Liver (tissue), 9 donors: ENCODE measurements around the gene HS3ST6. TPM values are rescaled to one million over a fixed set of nuclear protein-coding genes. Genes with fewer than 3 reads are reported as not detected.

Experiments used
- DNase-seq: peaks from one replicate; pipeline ENCODE4 v3.0.0-alpha.2; 2017; ENCODE audit warnings: low spot score
- H3K27ac ChIP-seq, 2 donors: one replicate each; pipeline ENCODE4 v1.7.0; 2013; ENCODE audit warnings: inconsistent platforms in 2 of 2, low read length in 2 of 2, control low read depth in 1 of 2, low read depth in 1 of 2, mild to moderate bottlenecking in 1 of 2
- H3K27me3 ChIP-seq, 4 donors: one replicate each; pipeline versions ENCODE4 v1.6.1 to v1.7.0; 2013; ENCODE audit warnings: low read length in 3 of 4, inconsistent platforms in 1 of 4, mild to moderate bottlenecking in 1 of 4, moderate library complexity in 1 of 4; ENCODE audit not compliant: control insufficient read depth in 4 of 4, insufficient read depth in 4 of 4
- H3K36me3 ChIP-seq, 4 donors: one replicate each; pipeline versions ENCODE4 v1.6.1 to v1.7.0; 2013; ENCODE audit warnings: low read length in 3 of 4, mild to moderate bottlenecking in 3 of 4, low read depth in 1 of 4, moderate library complexity in 1 of 4; ENCODE audit not compliant: control insufficient read depth in 4 of 4, insufficient read depth in 3 of 4
- H3K4me1 ChIP-seq, 4 donors: one replicate each; pipeline versions ENCODE4 v1.6.1 to v1.7.0; 2013; ENCODE audit warnings: low read length in 3 of 4, mild to moderate bottlenecking in 3 of 4, moderate library complexity in 1 of 4; ENCODE audit not compliant: control insufficient read depth in 4 of 4, insufficient read depth in 4 of 4
- H3K4me3 ChIP-seq, 3 donors: one replicate each; pipeline versions ENCODE4 v1.6.1 to v1.7.0; 2013; ENCODE audit warnings: low read length in 3 of 3, control low read depth in 1 of 3, low read depth in 1 of 3, mild to moderate bottlenecking in 1 of 3
- H3K9ac ChIP-seq, 2 donors: one replicate each; pipeline ENCODE4 v1.7.0; 2013; ENCODE audit warnings: low read length in 2 of 2, mild to moderate bottlenecking in 2 of 2, moderate library complexity in 2 of 2, control low read depth in 1 of 2, low read depth in 1 of 2
- H3K9me3 ChIP-seq, 4 donors: one replicate each; pipeline versions ENCODE4 v1.6.1 to v1.7.0; 2013; ENCODE audit warnings: low read length in 3 of 4; ENCODE audit not compliant: control insufficient read depth in 4 of 4
- CTCF ChIP-seq: fragments of 150-350 bp; IDR thresholded peaks from 2 replicates; pipeline ENCODE4 v1.5.1; 2017; ENCODE audit warnings: improper control_type of control experiment, low read depth, low read length; ENCODE audit not compliant: missing input control
- EGR1 ChIP-seq, 2 donors: IDR thresholded peaks; 2 replicates each; pipeline ENCODE4 v1.6.1; 2016 to 2018; ENCODE audit warnings: antibody characterized with exemption in 2 of 2, low read depth in 2 of 2
- FOXA2 ChIP-seq: IDR thresholded peaks from 2 replicates; pipeline ENCODE4 v1.6.1; 2016; ENCODE audit warnings: antibody characterized with exemption
- HNF4A ChIP-seq, 2 donors: conservative IDR thresholded peaks; 2 replicates each; pipeline ENCODE4 v1.6.1; 2016; ENCODE audit warnings: antibody characterized with exemption in 2 of 2, mild to moderate bottlenecking in 2 of 2
- MAX ChIP-seq: IDR thresholded peaks from 2 replicates; pipeline ENCODE4 v1.6.1; 2016; ENCODE audit warnings: antibody characterized with exemption
- RAD21 ChIP-seq, 2 donors: IDR thresholded peaks; 2 replicates each; pipeline ENCODE4 v1.6.1; 2016; ENCODE audit warnings: antibody characterized with exemption in 2 of 2, mild to moderate bottlenecking in 2 of 2
- REST ChIP-seq: IDR thresholded peaks from 2 replicates; pipeline ENCODE4 v1.6.1; 2016; ENCODE audit warnings: antibody characterized with exemption, mild to moderate bottlenecking
- RXRA ChIP-seq, 2 donors: IDR thresholded peaks; 2 replicates each; pipeline ENCODE4 v1.6.1; 2017 to 2018; ENCODE audit warnings: antibody characterized with exemption in 2 of 2, mild to moderate bottlenecking in 1 of 2
- SP1 ChIP-seq: IDR thresholded peaks from 2 replicates; pipeline ENCODE4 v1.6.1; 2018; ENCODE audit warnings: antibody characterized with exemption, mild to moderate bottlenecking
- YY1 ChIP-seq: IDR thresholded peaks from 2 replicates; pipeline ENCODE4 v1.6.1; 2016; ENCODE audit warnings: antibody characterized with exemption, mild to moderate bottlenecking
- WGBS: extraction: QIAGEN DNeasy Blood & Tissue Kit; methylation state at CpG from one replicate; pipeline ENCODE4 v1.1.7; 2013; 5-methylcytosine and 5-hydroxymethylcytosine counted together
- polyA plus RNA-seq, 2 donors: library from polyadenylated mRNA; stranded (reverse) in 1 of 2; unstranded in 1 of 2; fragments of 200-250 nt in 1 of 2; fragments of >200 nt in 1 of 2; fragmentation: Nextera tagmentation in 1 of 2; extraction: Ambion mirVana in 1 of 2; gene quantifications; one replicate each; pipeline versions ENCODE4 v1.2.1 to v1.2.3, GENCODE V29; 2013 to 2015
- total RNA-seq, 2 donors: library from RNA; depleted of rRNA; stranded (reverse); fragments of >200 nt; gene quantifications; one replicate each; pipeline ENCODE4 v1.2.3, GENCODE V29; 2014
- donor health status: healthy.
- donor health status: healthy.
- donor health status: healthy.
- donor health status: healthy.
- donor health status: healthy.

HS3ST6 gene
- total and polyA plus RNA-seq, 4 donors: not detected

- H3K9me3 ChIP-seq: no peaks in the 10 kb centered on the region
- no peaks in the 10 kb centered on the region for H3K27me3 ChIP-seq
- no peak for DNase-seq
- peak overlapping the region in 1 of 2 donors; percentile 8 for H3K9ac ChIP-seq
- TF ChIP-seq CTCF (no peak), MAX (no peak), RAD21 (IDR thresholded peaks at IDR 0.05) (peak; percentile 29 to 53)
- 80% methylated on average over 6 of the region's 6 CpGs for WGBS
- H3K4me3 ChIP-seq: no peak overlapping the region
- H3K27ac ChIP-seq: no peak overlapping the region
- peaks cover 1 to 11% (median 6%) of the 10 kb centered on the region in 4 donors for H3K4me1 ChIP-seq
- no peaks in the 10 kb centered on the region for H3K36me3 ChIP-seq
Observed at GRCh38 chr16:1865902-1866690, 52.1 kb downstream of the HS3ST6 start.

- Histone ChIP-seq H3K4me1 (peaks cover 0 to 3% (median 1%) of the 10 kb centered on the region in 4 donors), H3K27me3 (no peaks in the 10 kb centered on the region), H3K4me3 (no peak overlapping the region), H3K27ac (no peak overlapping the region), H3K36me3 (no peaks in the 10 kb centered on the region), H3K9me3 (no peaks in the 10 kb centered on the region), H3K9ac (no peak overlapping the region)
- no peak for DNase-seq
- no peak for TF ChIP-seq EGR1 (IDR thresholded peaks at IDR 0.05; ENCODE audit: low read depth in 2 of 2)
- no peak for TF ChIP-seq SP1
- peak; percentile 40 for TF ChIP-seq CTCF
- no peak for TF ChIP-seq REST
- no peak for TF ChIP-seq RXRA (IDR thresholded peaks at IDR 0.05)
- no peak for TF ChIP-seq HNF4A (conservative IDR thresholded peaks at IDR 0.05)
- TF ChIP-seq YY1: no peak
- TF ChIP-seq FOXA2: no peak
- no peak for TF ChIP-seq MAX
- peak; percentile 72 to 75 for TF ChIP-seq RAD21 (IDR thresholded peaks at IDR 0.05)
- 16% methylated on average over 4 of the region's 4 CpGs for WGBS
Observed at GRCh38 chr16:1863681-1864460, 54.3 kb downstream of the HS3ST6 start.
